ENCODE results near the gene C1orf122. TPM values are rescaled to one million over a fixed set of nuclear protein-coding genes. Genes with fewer than 3 reads are reported as not detected.

Gene C1orf122
- total RNA-seq, 1 donor from 2014 or later = 51.8 TPM

DNA sequence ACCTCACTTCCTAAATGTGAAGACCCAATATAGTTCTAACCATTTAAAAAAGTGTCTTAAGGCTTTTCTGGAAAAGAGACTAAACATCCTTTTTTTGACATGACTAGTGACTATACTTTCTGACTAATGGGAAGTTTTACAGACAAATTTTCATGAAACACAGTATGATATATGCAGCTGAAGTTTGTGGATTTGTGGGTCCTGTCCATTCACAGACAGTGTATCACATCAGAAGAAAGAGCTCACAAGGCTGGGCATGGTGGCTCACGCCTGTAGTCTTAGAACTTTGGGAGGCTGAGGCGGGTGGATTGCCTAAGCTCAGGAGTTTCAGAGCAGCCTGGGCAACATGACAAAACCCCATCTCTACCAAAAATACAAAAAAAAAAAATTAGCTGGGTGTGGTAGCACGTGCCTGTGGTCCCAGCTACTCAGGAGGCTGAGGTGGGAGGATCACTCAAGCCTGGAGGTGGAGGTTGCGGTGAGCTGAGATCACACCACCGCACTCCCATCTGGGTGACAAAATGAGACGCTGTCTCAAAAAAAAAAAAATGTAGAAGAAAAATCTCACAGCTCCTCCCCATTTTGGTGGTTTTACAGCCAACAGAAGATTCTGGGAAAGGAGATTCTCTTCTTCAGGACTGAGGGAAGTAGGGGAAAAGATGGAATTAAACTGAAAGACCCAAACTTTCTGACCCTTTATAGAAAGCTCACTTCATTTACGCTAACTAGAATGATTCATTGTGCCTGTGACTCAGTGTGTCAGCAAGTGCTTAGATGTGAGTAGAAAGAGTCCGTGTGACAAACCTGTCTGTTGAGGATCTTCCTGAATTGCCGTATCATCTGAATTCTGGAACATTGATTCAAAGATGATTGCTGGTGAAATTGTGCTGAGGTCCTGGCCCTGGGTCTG lies 15.6 kb downstream of the C1orf122 start:
- no peak for DNase-seq (ENCODE audit: extremely low spot score in 2 of 2)
- Histone ChIP-seq H3K4me1 (no peaks in the 10 kb centered on the region), H3K27me3 (no peaks in the 10 kb centered on the region), H3K9me3 (no peaks in the 10 kb centered on the region), H3K36me3 (peaks cover 0 to 40% of the 10 kb centered on the region in 2 donors), H3K27ac (no peak overlapping the region), H3K4me3 (no peak overlapping the region)
- TF ChIP-seq, protein P1, sequence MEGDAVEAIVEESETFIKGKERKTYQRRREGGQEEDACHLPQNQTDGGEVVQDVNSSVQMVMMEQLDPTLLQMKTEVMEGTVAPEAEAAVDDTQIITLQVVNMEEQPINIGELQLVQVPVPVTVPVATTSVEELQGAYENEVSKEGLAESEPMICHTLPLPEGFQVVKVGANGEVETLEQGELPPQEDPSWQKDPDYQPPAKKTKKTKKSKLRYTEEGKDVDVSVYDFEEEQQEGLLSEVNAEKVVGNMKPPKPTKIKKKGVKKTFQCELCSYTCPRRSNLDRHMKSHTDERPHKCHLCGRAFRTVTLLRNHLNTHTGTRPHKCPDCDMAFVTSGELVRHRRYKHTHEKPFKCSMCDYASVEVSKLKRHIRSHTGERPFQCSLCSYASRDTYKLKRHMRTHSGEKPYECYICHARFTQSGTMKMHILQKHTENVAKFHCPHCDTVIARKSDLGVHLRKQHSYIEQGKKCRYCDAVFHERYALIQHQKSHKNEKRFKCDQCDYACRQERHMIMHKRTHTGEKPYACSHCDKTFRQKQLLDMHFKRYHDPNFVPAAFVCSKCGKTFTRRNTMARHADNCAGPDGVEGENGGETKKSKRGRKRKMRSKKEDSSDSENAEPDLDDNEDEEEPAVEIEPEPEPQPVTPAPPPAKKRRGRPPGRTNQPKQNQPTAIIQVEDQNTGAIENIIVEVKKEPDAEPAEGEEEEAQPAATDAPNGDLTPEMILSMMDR (IDR thresholded peaks at IDR 0.05) = no peak
- TF ChIP-seq POLR2AphosphoS5 (IDR thresholded peaks at IDR 0.05; ENCODE audit: insufficient read depth in 1 of 2, low read depth in 1 of 2) (no peak), POLR2A (IDR thresholded peaks at IDR 0.05) (no peak)
- intact Hi-C loops (cut with DNase I) = no loop called here

DNA sequence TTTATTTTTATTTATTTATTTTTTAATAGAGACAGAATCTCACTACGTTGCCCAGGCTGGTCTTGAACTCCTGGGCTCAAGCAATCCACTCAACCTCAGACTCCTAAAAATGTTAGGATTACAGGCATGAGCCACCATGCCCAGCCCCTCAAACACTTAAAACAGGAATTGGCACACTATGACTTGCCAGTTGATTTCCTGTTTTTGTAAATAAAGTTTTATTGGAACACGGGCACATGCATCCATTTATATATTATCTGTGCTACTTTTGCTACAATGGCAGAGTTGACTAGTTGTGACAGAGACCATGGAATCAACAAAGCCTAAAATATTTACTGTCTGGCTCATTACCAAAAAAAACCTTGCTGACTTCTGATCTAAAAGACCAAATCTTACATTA lies 16.4 kb downstream of the C1orf122 start:
- TF ChIP-seq, protein P1 (IDR thresholded peaks at IDR 0.05) = no peak
- no peak for TF ChIP-seq POLR2AphosphoS5 (IDR thresholded peaks at IDR 0.05; ENCODE audit: insufficient read depth in 1 of 2, low read depth in 1 of 2)
- no peak for TF ChIP-seq POLR2A (IDR thresholded peaks at IDR 0.05)
- no peak for DNase-seq (ENCODE audit: extremely low spot score in 2 of 2)
- intact Hi-C loops (cut with DNase I) = no loop called here
- Histone ChIP-seq H3K9me3 (no peaks in the 10 kb centered on the region), H3K4me3 (no peak overlapping the region), H3K4me1 (no peaks in the 10 kb centered on the region), H3K27me3 (no peaks in the 10 kb centered on the region), H3K27ac (no peak overlapping the region), H3K36me3 (peaks cover 0 to 40% of the 10 kb centered on the region in 2 donors)

DNA sequence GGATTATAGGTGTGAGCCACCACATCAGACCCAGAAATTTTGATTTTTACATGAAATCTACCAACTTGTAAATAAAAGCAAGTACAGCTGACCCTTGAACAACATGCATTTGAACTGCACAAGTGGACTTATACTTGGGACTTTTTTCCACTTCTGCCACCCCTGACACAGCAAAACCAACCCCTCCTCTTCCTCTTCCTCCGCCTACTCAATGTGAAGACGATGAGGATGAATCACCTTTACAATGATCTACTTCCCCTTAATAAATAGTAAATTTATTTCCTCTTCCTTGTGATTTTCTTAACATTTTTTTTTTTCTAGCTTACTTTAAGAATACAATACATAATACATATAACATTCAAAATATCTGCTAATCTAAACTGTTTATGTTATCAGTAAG lies 17.9 kb downstream of the C1orf122 start:
- Histone ChIP-seq H3K9me3 (no peaks in the 10 kb centered on the region), H3K4me3 (no peak overlapping the region), H3K27ac (no peak overlapping the region), H3K4me1 (no peaks in the 10 kb centered on the region), H3K27me3 (no peaks in the 10 kb centered on the region), H3K36me3 (peaks cover 0 to 41% of the 10 kb centered on the region in 2 donors)
- DNase-seq (ENCODE audit: extremely low spot score in 2 of 2) = no peak
- TF ChIP-seq POLR2AphosphoS5 (IDR thresholded peaks at IDR 0.05; ENCODE audit: insufficient read depth in 1 of 2, low read depth in 1 of 2) (no peak), POLR2A (IDR thresholded peaks at IDR 0.05) (no peak)
- TF ChIP-seq, protein P1 (IDR thresholded peaks at IDR 0.05) = no peak
- intact Hi-C loops (cut with DNase I) = no loop called here

DNA sequence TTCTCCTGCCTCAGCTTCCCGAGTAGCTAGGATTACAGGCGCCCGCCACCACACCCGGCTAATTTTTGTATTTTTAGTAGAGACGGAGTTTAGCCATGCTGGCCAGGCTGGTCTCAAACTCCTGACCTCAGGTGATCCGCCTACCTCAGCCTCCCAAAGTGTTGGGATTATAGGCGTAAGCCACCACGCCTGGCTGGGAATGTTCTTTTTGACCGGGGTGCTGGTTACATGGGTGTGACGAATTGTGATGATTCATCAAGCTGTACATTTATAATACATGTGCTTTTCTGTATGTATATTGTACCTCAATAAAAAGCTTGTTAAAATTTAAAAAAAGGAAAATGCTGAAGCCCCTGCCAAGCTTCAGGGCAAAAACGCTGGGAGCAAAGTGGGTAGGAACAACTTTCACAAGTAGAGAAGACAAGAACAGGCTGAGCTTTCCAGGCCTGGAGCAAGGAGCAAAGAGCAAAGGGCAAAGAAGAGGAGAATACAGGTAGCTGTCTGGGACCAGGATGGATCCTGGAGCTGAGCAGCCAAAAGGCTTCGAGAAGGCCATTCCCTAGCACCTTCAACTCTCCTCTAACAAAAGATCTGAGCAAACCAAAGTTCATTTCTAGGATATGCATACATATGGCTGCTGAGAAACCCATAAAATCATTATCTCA lies 21.0 kb downstream of the C1orf122 start:
- Histone ChIP-seq H3K4me1 (no peaks in the 10 kb centered on the region), H3K27ac (no peak overlapping the region), H3K36me3 (peaks cover 0 to 41% of the 10 kb centered on the region in 2 donors), H3K4me3 (no peak overlapping the region), H3K27me3 (no peaks in the 10 kb centered on the region), H3K9me3 (no peaks in the 10 kb centered on the region)
- no peak for DNase-seq (ENCODE audit: extremely low spot score in 2 of 2)
- intact Hi-C loops (cut with DNase I) = no loop called here
- TF ChIP-seq POLR2AphosphoS5 (IDR thresholded peaks at IDR 0.05; ENCODE audit: insufficient read depth in 1 of 2, low read depth in 1 of 2) (peak in 1 of 2 donors; percentile 41), POLR2A (IDR thresholded peaks at IDR 0.05) (no peak)

DNA sequence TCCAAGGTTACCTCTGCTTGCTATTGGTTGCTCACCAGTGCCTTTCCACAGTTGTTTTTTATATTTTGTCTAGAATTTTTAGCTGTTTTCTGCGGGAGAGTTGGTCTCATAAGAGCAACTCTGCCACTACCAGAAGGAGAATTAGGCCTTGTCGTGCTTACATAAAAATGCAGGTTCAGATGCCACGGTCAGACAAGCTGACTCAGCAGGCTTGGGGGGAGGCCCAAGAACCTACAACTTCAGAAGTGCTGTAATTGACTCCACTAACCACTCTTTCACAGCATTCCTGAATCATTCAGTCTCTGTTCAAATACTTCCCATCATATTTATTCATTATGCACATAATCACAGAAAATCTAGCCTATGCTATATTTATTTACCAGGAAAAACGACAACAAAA lies 23.5 kb downstream of the C1orf122 start:
- Histone ChIP-seq H3K4me1 (no peaks in the 10 kb centered on the region), H3K4me3 (no peak overlapping the region), H3K36me3 (peaks cover 0 to 62% of the 10 kb centered on the region in 2 donors), H3K9me3 (no peaks in the 10 kb centered on the region), H3K27me3 (no peaks in the 10 kb centered on the region), H3K27ac (no peak overlapping the region)
- no peak for TF ChIP-seq POLR2A (IDR thresholded peaks at IDR 0.05)
- TF ChIP-seq, protein P1 (IDR thresholded peaks at IDR 0.05) = no peak
- no peak for TF ChIP-seq POLR2AphosphoS5 (IDR thresholded peaks at IDR 0.05; ENCODE audit: insufficient read depth in 1 of 2, low read depth in 1 of 2)
- no peak for DNase-seq (ENCODE audit: extremely low spot score in 2 of 2)
- intact Hi-C loops (cut with DNase I) = no loop called here
